HFF-Myc (cell line): Measurements from ENCODE around the gene IQGAP2.

ENCODE experiments used
- DNase-seq: peaks from one replicate; pipeline ENCODE4 v3.0.0-alpha.2; 2011; ENCODE audit warnings: low read depth; ENCODE audit errors: extremely low read depth
- H3K4me3 ChIP-seq: replicated peaks from 2 replicates; pipeline ENCODE4 v1.5.1; 2011; ENCODE audit warnings: low read depth, mild to moderate bottlenecking, control low read depth, low read length
- CTCF ChIP-seq: IDR thresholded peaks from 2 replicates; pipeline ENCODE4 v1.5.1; 2012; ENCODE audit warnings: mild to moderate bottlenecking, low read depth, low read length, control low read depth; ENCODE audit errors: missing control alignments

IQGAP2 gene

GRCh38 chr5:76500633-76501393 is 97.7 kb downstream of the IQGAP2 start:
- no peak overlapping the region for H3K4me3 ChIP-seq
- peak; percentile 19 for DNase-seq
- TF ChIP-seq CTCF = no peak

GRCh38 chr5:76503929-76504328 is 100.8 kb downstream of the IQGAP2 start:
- no peak overlapping the region for H3K4me3 ChIP-seq
- DNase-seq = no peak
- TF ChIP-seq CTCF = no peak

- no peak for TF ChIP-seq CTCF
- no peak for DNase-seq
- H3K4me3 ChIP-seq = no peak overlapping the region
Measured at GRCh38 chr5:76504901-76505564, 101.9 kb downstream of the IQGAP2 start.

GRCh38 chr5:76513476-76513875 is 110.4 kb downstream of the IQGAP2 start:
- no peak for TF ChIP-seq CTCF
- no peak for DNase-seq
- H3K4me3 ChIP-seq = no peak overlapping the region

- no peak for DNase-seq
- H3K4me3 ChIP-seq = no peak overlapping the region
- TF ChIP-seq CTCF = no peak
Measured at GRCh38 chr5:76514292-76514691, 111.2 kb downstream of the IQGAP2 start.

- DNase-seq = no peak
- TF ChIP-seq CTCF = no peak
- no peak overlapping the region for H3K4me3 ChIP-seq
Measured at GRCh38 chr5:76514713-76515112, 111.6 kb downstream of the IQGAP2 start.
